ENCODE data around the gene NDUFV2. TPM values are rescaled to one million over a fixed set of nuclear protein-coding genes. Genes with fewer than 3 reads are reported as not detected.

The NDUFV2 gene
- total RNA-seq, 1 donor from 2014 or later: 69.0 TPM

- DNase-seq (ENCODE audit: low read depth): peak; percentile 82
Measured at GRCh38 chr18:9137168-9138066, 34.9 kb downstream of the NDUFV2 start.

GRCh38 chr18:9139400-9140039, 37.0 kb downstream of the NDUFV2 start:
- H3K4me3 ChIP-seq (ENCODE audit: low read depth, low read length): no peak overlapping the region

More at GRCh38 chr18:9137168-9138066, 34.9 kb downstream of the NDUFV2 start:
- FAIRE-seq: no peak
- H3K4me3 ChIP-seq (ENCODE audit: low read depth, low read length): peak overlapping the region; percentile 90
- H3K27me3 ChIP-seq (ENCODE audit: control insufficient read depth, insufficient read depth, low read length): no peaks in the 10 kb centered on the region
- TF ChIP-seq CTCF (IDR thresholded peaks at IDR 0.05; ENCODE audit: insufficient read depth, low read length, severe bottlenecking): no peak
- H3K36me3 ChIP-seq (ENCODE audit: control insufficient read depth, insufficient read depth, low read length): no peaks in the 10 kb centered on the region

DNA sequence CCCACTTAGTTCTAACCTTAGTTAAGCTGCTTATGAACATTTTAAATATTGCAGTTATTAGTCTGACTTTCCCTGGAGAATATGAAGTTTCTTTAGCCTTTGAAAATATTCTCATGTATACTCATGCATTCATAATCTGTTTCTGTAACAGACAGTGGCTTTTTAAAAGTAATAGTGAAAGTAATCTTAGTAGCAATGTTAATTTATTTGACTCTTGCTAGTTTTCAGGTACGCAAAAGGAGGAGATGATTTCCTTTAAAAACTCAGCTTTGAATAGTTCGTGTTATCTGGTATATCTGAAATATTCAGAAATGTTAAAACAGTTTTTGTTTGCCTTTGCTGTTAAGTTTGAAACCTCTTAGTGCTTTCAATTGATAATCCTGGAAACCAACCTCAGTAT, 37.9 kb downstream of the NDUFV2 start:
- no peak overlapping the region for H3K4me3 ChIP-seq (ENCODE audit: low read depth, low read length)
- H3K27me3 ChIP-seq (ENCODE audit: control insufficient read depth, insufficient read depth, low read length): no peaks in the 10 kb centered on the region
- no peaks in the 10 kb centered on the region for H3K36me3 ChIP-seq (ENCODE audit: control insufficient read depth, insufficient read depth, low read length)
- DNase-seq (ENCODE audit: low read depth): no peak
- FAIRE-seq: no peak
- TF ChIP-seq CTCF (IDR thresholded peaks at IDR 0.05; ENCODE audit: insufficient read depth, low read length, severe bottlenecking): no peak

More at GRCh38 chr18:9139400-9140039, 37.0 kb downstream of the NDUFV2 start:
- TF ChIP-seq CTCF (IDR thresholded peaks at IDR 0.05; ENCODE audit: insufficient read depth, low read length, severe bottlenecking): no peak
- DNase-seq (ENCODE audit: low read depth): no peak
- Histone ChIP-seq H3K36me3 (ENCODE audit: control insufficient read depth, insufficient read depth, low read length) (no peaks in the 10 kb centered on the region), H3K27me3 (ENCODE audit: control insufficient read depth, insufficient read depth, low read length) (no peaks in the 10 kb centered on the region)
- FAIRE-seq: no peak

DNA sequence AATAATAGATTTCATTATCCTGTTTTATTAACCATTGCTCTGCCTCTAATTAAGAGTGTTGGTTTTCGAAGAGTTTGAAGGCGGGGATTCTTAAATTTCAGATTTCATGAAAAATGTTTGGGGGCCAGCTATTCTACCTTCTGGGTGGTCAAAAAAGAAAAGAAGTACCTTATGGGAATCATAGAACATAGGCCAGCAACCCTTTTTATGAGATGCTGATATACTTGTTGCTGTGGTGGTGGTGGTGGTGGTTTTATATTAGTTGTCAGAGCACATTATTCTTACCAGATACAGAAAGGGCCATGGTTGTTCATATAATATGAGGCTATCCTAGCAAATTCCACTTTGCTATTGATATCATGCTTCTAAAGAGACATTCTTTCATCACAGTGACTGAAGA, 38.5 kb downstream of the NDUFV2 start:
- no peaks in the 10 kb centered on the region for H3K27me3 ChIP-seq (ENCODE audit: control insufficient read depth, insufficient read depth, low read length)
- no peak for FAIRE-seq
- no peak for DNase-seq (ENCODE audit: low read depth)
- H3K36me3 ChIP-seq (ENCODE audit: control insufficient read depth, insufficient read depth, low read length): no peaks in the 10 kb centered on the region
- H3K4me3 ChIP-seq (ENCODE audit: low read depth, low read length): no peak overlapping the region
- TF ChIP-seq CTCF (IDR thresholded peaks at IDR 0.05; ENCODE audit: insufficient read depth, low read length, severe bottlenecking): no peak

GRCh38 chr18:9146224-9146623, 43.7 kb downstream of the NDUFV2 start:
- FAIRE-seq (no peak), DNase-seq (ENCODE audit: low read depth) (no peak)
- Histone ChIP-seq H3K27me3 (ENCODE audit: control insufficient read depth, insufficient read depth, low read length) (no peaks in the 10 kb centered on the region), H3K4me3 (ENCODE audit: low read depth, low read length) (no peak overlapping the region), H3K36me3 (ENCODE audit: control insufficient read depth, insufficient read depth, low read length) (no peaks in the 10 kb centered on the region)
- TF ChIP-seq CTCF (IDR thresholded peaks at IDR 0.05; ENCODE audit: insufficient read depth, low read length, severe bottlenecking): no peak
